ENCODE data around the gene MED23. TPM values are rescaled to one million over a fixed set of nuclear protein-coding genes. Genes with fewer than 3 reads are reported as not detected.

MED23 gene
- total and polyA plus RNA-seq, 9 of the 15 experiments (the other 6 are each of a cell fraction or from before 2014, with no cell fraction given) = 13.7 to 61.2 (median 27.2) TPM

DNA sequence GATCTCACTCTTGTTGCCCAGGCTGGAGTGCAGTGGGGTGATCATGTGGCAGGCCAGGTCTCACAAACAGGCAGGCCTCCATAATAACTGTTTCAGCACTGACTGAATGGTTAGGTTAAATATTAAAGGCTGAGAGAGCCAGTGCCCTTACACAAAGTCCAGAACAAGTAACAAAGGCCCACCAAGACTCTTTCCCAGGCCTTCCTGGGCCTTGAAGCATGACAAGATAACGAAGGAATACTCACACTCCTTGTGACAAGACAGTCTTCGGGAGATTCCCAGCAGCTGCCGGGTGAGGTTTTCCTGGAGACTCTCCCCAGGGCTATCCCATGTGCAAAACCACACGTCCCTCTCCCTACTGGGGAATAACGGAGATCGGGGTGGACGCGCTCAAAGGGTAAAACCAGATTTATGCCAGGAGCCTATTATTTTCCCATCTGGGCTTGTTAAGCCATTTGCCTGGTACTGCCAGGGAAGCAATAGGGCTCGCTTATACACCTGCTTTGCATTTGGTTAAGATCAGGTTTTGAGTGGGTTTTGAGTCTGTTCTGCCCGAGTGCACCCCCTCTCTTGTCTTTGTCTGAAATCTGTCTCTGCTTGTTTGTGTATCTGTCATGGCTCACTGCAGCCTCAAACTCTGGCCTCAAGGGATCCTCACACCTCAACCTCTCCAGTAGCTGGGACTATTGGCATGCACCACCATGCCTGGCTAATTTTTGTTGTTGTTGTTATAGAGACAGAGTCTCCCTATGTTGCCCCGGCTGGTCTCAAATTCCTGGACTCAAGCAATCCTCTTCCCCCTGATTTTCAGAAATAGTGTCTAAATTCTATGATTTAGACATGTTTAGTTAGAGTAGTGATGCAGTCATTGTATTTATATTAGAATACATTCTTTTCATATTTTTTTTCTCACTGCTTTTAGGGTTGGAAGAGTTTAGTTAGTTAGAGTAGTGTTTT, 7.6 kb upstream of the MED23 start:
- H3K4me2 ChIP-seq (ENCODE audit: insufficient read depth, low read length) = no peak overlapping the region
- no peak overlapping the region for H3K9ac ChIP-seq (ENCODE audit: insufficient read depth in 1 of 2, low read depth in 2 of 2, low read length in 2 of 2)
- CTCF ChIA-PET (ENCODE audit: low intra/inter-chr PET ratio) = no interaction called here
- no TSS peak for BruUV-seq (replicated peaks)
- no peak overlapping the region for H3K27ac ChIP-seq (ENCODE audit: extremely low read depth, low read depth, low read length)
- H3K36me3 ChIP-seq (ENCODE audit: control insufficient read depth, insufficient read depth, low read length) = no peaks in the 10 kb centered on the region; the same call in 2 of the 3 replicates
- 87% methylated on average over 11 of the region's 11 CpGs for WGBS (ENCODE audit: insufficient coverage, low coverage, missing lambda C conversion rate)
- no peak overlapping the region for H3K4me3 ChIP-seq
- H3K4me1 ChIP-seq (replicated peaks in 1 of 2; ENCODE audit: control insufficient read depth in 2 of 2, insufficient read depth in 2 of 2, low read length in 2 of 2) = peaks cover 4 to 5% of the 10 kb centered on the region in 2 experiments; a peak in 3 of 5 replicates
- no peak for ATAC-seq
- no peaks in the 10 kb centered on the region for H3K9me1 ChIP-seq (ENCODE audit: control insufficient read depth, insufficient read depth, low read length)
- in situ Hi-C loops (cut with MboI) (loop anchor here (25.0 kb wide), 1 partner anchor 1177 kb away; the partner anchor contains the start of gene RPS12), intact Hi-C loops (cut with micrococcal nuclease) (no loop called here)
- no peaks in the 10 kb centered on the region for H4K20me1 ChIP-seq (replicated peaks; ENCODE audit: control insufficient read depth, insufficient read depth, low read length)
- no peak for DNase-seq (ENCODE audit: extremely low read depth in 1 of 4, low spot score in 3 of 4)
- peak overlapping the region; percentile 43; the same call in 1 of the 2 replicates for H2AFZ ChIP-seq (ENCODE audit: low read depth, low read length)
- H3K9me3 ChIP-seq (replicated peaks; ENCODE audit: control insufficient read depth, insufficient read depth, low read depth, low read length) = no peaks in the 10 kb centered on the region
- no peaks in the 10 kb centered on the region for H3K27me3 ChIP-seq (ENCODE audit: control insufficient read depth in 2 of 2, insufficient read depth in 2 of 2, low read length in 2 of 2)
- TF ChIP-seq ILK (tag; IDR thresholded peaks at IDR 0.05; ENCODE audit: borderline replicate concordance, low read depth) (no peak), PHF8 (IDR thresholded peaks at IDR 0.05; ENCODE audit: borderline replicate concordance, low read length) (no peak), XRCC5 (IDR thresholded peaks at IDR 0.05; ENCODE audit: low read depth, low read length) (no peak), CREM (IDR thresholded peaks at IDR 0.05; ENCODE audit: low read depth) (no peak)
- TF ChIP-seq, protein P1, sequence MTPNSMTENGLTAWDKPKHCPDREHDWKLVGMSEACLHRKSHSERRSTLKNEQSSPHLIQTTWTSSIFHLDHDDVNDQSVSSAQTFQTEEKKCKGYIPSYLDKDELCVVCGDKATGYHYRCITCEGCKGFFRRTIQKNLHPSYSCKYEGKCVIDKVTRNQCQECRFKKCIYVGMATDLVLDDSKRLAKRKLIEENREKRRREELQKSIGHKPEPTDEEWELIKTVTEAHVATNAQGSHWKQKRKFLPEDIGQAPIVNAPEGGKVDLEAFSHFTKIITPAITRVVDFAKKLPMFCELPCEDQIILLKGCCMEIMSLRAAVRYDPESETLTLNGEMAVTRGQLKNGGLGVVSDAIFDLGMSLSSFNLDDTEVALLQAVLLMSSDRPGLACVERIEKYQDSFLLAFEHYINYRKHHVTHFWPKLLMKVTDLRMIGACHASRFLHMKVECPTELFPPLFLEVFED (CRISPR knock-in tag; conservative IDR thresholded peaks at IDR 0.05) = no peak
- POLR2A ChIA-PET = interaction anchor here (1.5 kb wide), 1 partner anchor 19 kb away, joined by 3 read pairs; no protein-coding TSS in a partner anchor
- H3K79me2 ChIP-seq (ENCODE audit: control insufficient read depth, insufficient read depth, low read length) = peaks cover 35% of the 10 kb centered on the region
- no peak for FAIRE-seq
